ENCODE data around the gene MID1.

- TF ChIP-seq CTCF (IDR thresholded peaks at IDR 0.05) (no peak), POLR2A (IDR thresholded peaks at IDR 0.05) (no peak), POLR2AphosphoS5 (IDR thresholded peaks at IDR 0.05) (no peak)
These were observed 35.8 kb upstream of the MID1 start for GRCh38 chrX:10656214-10656613.

All from prostate gland (tissue), 2 donors.